Subcutaneous abdominal adipose tissue (tissue), 5 donors: Measurements from ENCODE around the gene NALCN.
A peak's percentile ranks its signal among the peaks of the same experiment; 100 is the strongest.

Experiments
- H3K27ac ChIP-seq: one replicate; pipeline ENCODE4 v1.7.0; 2013; ENCODE audit warnings: low read depth, mild to moderate bottlenecking, inconsistent platforms, low read length, moderate library complexity
- H3K27me3 ChIP-seq, 5 donors: one replicate each; pipeline ENCODE4 v1.7.0; 2013; ENCODE audit warnings: low read length in 5 of 5, inconsistent platforms in 1 of 5; ENCODE audit not compliant: control insufficient read depth in 5 of 5, insufficient read depth in 4 of 5
- H3K36me3 ChIP-seq, 5 donors: one replicate each; pipeline ENCODE4 v1.7.0; 2013; ENCODE audit warnings: low read length in 5 of 5; ENCODE audit not compliant: control insufficient read depth in 5 of 5, insufficient read depth in 5 of 5
- H3K4me1 ChIP-seq, 5 donors: one replicate each; pipeline ENCODE4 v1.7.0; 2013; ENCODE audit warnings: low read length in 5 of 5, mild to moderate bottlenecking in 3 of 5, moderate library complexity in 1 of 5; ENCODE audit not compliant: control insufficient read depth in 5 of 5, insufficient read depth in 5 of 5
- H3K4me3 ChIP-seq, 5 donors: one replicate each; pipeline ENCODE4 v1.7.0; 2013; ENCODE audit warnings: low read length in 5 of 5, low read depth in 1 of 5
- H3K9ac ChIP-seq, 5 donors: one replicate each; pipeline ENCODE4 v1.7.0; 2013; ENCODE audit warnings: low read length in 5 of 5, mild to moderate bottlenecking in 4 of 5, moderate library complexity in 3 of 5
- H3K9me3 ChIP-seq, 5 donors: one replicate each; pipeline ENCODE4 v1.7.0; 2013; ENCODE audit warnings: low read length in 5 of 5; ENCODE audit not compliant: control insufficient read depth in 5 of 5
- donor health status: healthy.
- donor health status: healthy.
- donor health status: healthy.
- donor health status: healthy.
- donor health status: healthy.

The NALCN gene

GRCh38 chr13:101417043-101417406 lies 717 bp upstream of the NALCN start:
- Histone ChIP-seq H3K9ac (no peak overlapping the region), H3K27ac (no peak overlapping the region), H3K4me3 (peak overlapping the region in 4 of 5 donors; percentile 44 to 69 (median 66)), H3K27me3 (peaks cover 0 to 13% (median 4%) of the 10 kb centered on the region in 5 donors), H3K36me3 (no peaks in the 10 kb centered on the region), H3K9me3 (no peaks in the 10 kb centered on the region), H3K4me1 (peaks cover 0 to 9% (median 6%) of the 10 kb centered on the region in 5 donors)

DNA sequence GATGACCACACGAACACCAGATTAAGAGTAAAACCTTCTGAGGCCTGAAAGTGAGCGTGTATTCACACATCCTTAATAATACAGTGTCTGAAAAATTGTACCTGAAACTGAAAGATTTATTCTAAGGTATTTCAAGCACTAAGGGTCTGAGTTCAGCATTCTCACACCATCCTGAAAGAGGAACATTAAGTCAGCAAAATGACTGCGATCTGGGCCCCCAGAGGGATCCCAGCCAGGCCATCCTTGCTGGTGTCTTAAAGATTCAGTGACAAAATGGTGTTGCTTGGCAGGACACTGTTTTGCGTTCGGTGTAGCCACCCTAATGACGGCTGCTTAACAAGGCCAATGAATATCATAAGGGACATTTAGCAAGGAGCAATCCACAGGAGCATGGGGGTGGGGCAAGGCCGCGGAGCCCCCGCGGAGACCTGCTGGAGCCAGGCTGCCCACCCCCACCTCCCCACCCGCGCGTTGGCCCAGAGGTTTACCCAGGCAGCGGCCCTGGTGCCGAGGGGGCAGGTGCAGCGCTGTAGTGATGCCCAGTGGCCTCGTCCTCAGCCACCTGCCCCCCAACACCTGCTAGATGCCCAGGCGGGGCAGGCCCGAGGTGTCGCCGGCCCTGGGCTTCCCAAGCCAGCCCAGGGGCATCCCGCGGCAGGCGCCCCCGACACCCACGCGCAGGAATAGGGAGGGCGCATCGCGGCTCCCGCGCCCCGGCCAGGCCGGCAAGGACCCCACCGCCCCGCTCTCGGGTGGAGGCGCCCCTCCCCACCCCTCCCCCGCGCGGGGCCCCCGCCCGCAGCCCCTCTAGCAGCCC lies 742 bp downstream of the NALCN start:
- H3K4me1 ChIP-seq: peaks cover 0 to 9% (median 6%) of the 10 kb centered on the region in 5 donors
- no peaks in the 10 kb centered on the region for H3K9me3 ChIP-seq
- H3K27me3 ChIP-seq: peaks cover 0 to 13% (median 4%) of the 10 kb centered on the region in 5 donors
- no peaks in the 10 kb centered on the region for H3K36me3 ChIP-seq
- no peak overlapping the region for H3K9ac ChIP-seq
- H3K27ac ChIP-seq: no peak overlapping the region
- peak overlapping the region in 2 of 5 donors; percentile 68 to 69 for H3K4me3 ChIP-seq

DNA sequence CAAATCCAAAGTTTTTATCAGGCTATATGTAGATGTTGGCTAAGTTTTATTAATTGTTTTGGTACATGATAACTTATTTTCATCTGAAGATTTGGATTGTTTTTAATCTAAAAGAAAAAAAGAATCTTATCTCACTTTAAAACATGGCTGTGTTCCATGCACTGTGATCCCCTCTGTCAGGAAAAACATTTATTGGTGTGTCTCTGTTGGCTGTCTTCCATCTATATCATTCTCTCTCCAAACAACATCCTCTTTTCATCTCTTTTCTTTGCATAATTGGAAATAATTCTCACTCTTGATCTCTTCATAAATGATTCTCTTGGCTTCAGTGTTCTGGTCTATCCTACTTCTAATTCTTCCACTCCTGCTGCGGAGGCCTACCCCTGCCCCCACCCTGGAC lies 4.2 kb downstream of the NALCN start:
- Histone ChIP-seq H3K36me3 (no peaks in the 10 kb centered on the region), H3K9ac (no peak overlapping the region), H3K27me3 (peaks cover 0 to 13% (median 4%) of the 10 kb centered on the region in 5 donors), H3K4me3 (no peak overlapping the region), H3K27ac (no peak overlapping the region), H3K9me3 (no peaks in the 10 kb centered on the region), H3K4me1 (peaks cover 0 to 9% (median 6%) of the 10 kb centered on the region in 5 donors)

- H3K27ac ChIP-seq: no peak overlapping the region
- no peaks in the 10 kb centered on the region for H3K27me3 ChIP-seq
- H3K4me1 ChIP-seq: no peaks in the 10 kb centered on the region
- no peak overlapping the region for H3K9ac ChIP-seq
- no peak overlapping the region for H3K4me3 ChIP-seq
- H3K36me3 ChIP-seq: no peaks in the 10 kb centered on the region
- H3K9me3 ChIP-seq: no peaks in the 10 kb centered on the region
Observed at GRCh38 chr13:101408992-101409656, 7.2 kb downstream of the NALCN start.

- Histone ChIP-seq H3K9me3 (no peaks in the 10 kb centered on the region), H3K4me1 (no peaks in the 10 kb centered on the region), H3K27ac (no peak overlapping the region), H3K36me3 (no peaks in the 10 kb centered on the region), H3K9ac (no peak overlapping the region), H3K4me3 (no peak overlapping the region), H3K27me3 (no peaks in the 10 kb centered on the region)
Observed at GRCh38 chr13:101408154-101408553, 8.2 kb downstream of the NALCN start.

GRCh38 chr13:101406791-101407190 lies 9.5 kb downstream of the NALCN start:
- H3K9me3 ChIP-seq: no peaks in the 10 kb centered on the region
- no peaks in the 10 kb centered on the region for H3K27me3 ChIP-seq
- no peak overlapping the region for H3K4me3 ChIP-seq
- H3K27ac ChIP-seq: no peak overlapping the region
- no peaks in the 10 kb centered on the region for H3K4me1 ChIP-seq
- H3K9ac ChIP-seq: no peak overlapping the region
- H3K36me3 ChIP-seq: no peaks in the 10 kb centered on the region

- H3K4me1 ChIP-seq: no peaks in the 10 kb centered on the region
- no peak overlapping the region for H3K27ac ChIP-seq
- H3K9ac ChIP-seq: no peak overlapping the region
Observed at GRCh38 chr13:101401196-101401595, 15.1 kb downstream of the NALCN start.

GRCh38 chr13:101399365-101399764 lies 16.9 kb downstream of the NALCN start:
- no peaks in the 10 kb centered on the region for H3K27me3 ChIP-seq
- H3K36me3 ChIP-seq: no peaks in the 10 kb centered on the region
- H3K9me3 ChIP-seq: no peaks in the 10 kb centered on the region
- no peaks in the 10 kb centered on the region for H3K4me1 ChIP-seq
- H3K4me3 ChIP-seq: no peak overlapping the region
- H3K9ac ChIP-seq: no peak overlapping the region
- H3K27ac ChIP-seq: no peak overlapping the region

More at GRCh38 chr13:101401196-101401595, 15.1 kb downstream of the NALCN start:
- H3K36me3 ChIP-seq: no peaks in the 10 kb centered on the region
- no peak overlapping the region for H3K4me3 ChIP-seq
- H3K27me3 ChIP-seq: no peaks in the 10 kb centered on the region
- no peaks in the 10 kb centered on the region for H3K9me3 ChIP-seq

GRCh38 chr13:101398920-101399319 lies 17.4 kb downstream of the NALCN start:
- H3K36me3 ChIP-seq: no peaks in the 10 kb centered on the region
- no peak overlapping the region for H3K9ac ChIP-seq
- no peaks in the 10 kb centered on the region for H3K4me1 ChIP-seq
- H3K9me3 ChIP-seq: no peaks in the 10 kb centered on the region
- H3K27ac ChIP-seq: no peak overlapping the region
- H3K27me3 ChIP-seq: no peaks in the 10 kb centered on the region
- no peak overlapping the region for H3K4me3 ChIP-seq

DNA sequence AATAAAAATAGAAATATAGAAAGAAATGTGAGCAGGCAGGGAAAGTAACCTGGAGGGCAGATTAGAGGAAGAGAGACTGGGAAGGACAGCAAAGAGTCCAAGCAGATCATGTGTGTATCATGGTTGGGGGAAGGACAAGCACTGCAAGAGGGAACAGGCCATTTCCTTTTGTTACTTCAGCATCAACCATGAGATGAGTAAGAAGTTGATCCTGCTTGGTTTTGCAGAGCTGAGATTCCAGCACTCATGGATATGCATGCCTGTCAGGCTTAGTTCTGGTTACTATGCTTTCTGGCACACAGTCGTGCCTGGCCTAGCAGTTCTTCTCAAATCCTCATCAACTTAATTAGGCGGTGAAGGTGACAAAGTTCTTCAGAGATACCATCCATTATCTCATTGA lies 18.1 kb downstream of the NALCN start:
- Histone ChIP-seq H3K36me3 (no peaks in the 10 kb centered on the region), H3K9me3 (no peaks in the 10 kb centered on the region), H3K27me3 (no peaks in the 10 kb centered on the region), H3K4me1 (no peaks in the 10 kb centered on the region), H3K27ac (no peak overlapping the region), H3K4me3 (no peak overlapping the region), H3K9ac (no peak overlapping the region)
